Activated T-helper 2 cell treated with anti-CD3 and anti-CD28 coated beads, Interferon-gamma antibody, Interleukin-2, Interleukin-4, amounts not matched to agents 10 μg/mL and 5 μg/mL and 100 μg/mL, durations not matched to agents 14 hours and 24 hours and 36 hours (primary cell): Measurements from ENCODE around the gene KIF1B. TPM values are rescaled to one million over a fixed set of nuclear protein-coding genes. Genes with fewer than 3 reads are reported as not detected.
"Not testable (repeated sequence)": the region's sequence is repeated elsewhere in the genome, so short reads cannot be mapped to it uniquely, and the experiment has no call there.

Source experiments
- DNase-seq: peaks from one replicate; pipeline ENCODE4 v3.0.0; 2021; ENCODE audit warnings: low spot score
- H3K27ac Mint-ChIP-seq: one replicate; pipeline ENCODE4 v1.8.0; 2021; ENCODE audit warnings: mixed read lengths
- H3K27me3 Mint-ChIP-seq: one replicate; pipeline ENCODE4 v1.8.0; 2021; ENCODE audit warnings: low read depth, mixed read lengths
- H3K36me3 Mint-ChIP-seq: one replicate; pipeline ENCODE4 v1.8.0; 2021; ENCODE audit warnings: low read depth, mixed read lengths
- H3K4me1 Mint-ChIP-seq: one replicate; pipeline ENCODE4 v1.8.0; 2021; ENCODE audit warnings: low read depth, mixed read lengths
- H3K4me3 Mint-ChIP-seq: one replicate; pipeline ENCODE4 v1.8.0; 2021; ENCODE audit warnings: low read depth, mild to moderate bottlenecking, moderate library complexity, mixed read lengths
- H3K9me3 Mint-ChIP-seq: one replicate; pipeline ENCODE4 v1.8.0; 2021; ENCODE audit warnings: mixed read lengths
- intact Hi-C: fragments of 100-400 bp; cut with micrococcal nuclease; formaldehyde crosslinking; loops from one replicate; pipeline ENCODE4 v1.15.1; 2023
- total RNA-seq: library from RNA; stranded (reverse); gene quantifications from 2 replicates; pipeline ENCODE4 v1.2.3, GENCODE V29; 2022

The KIF1B gene
- total RNA-seq, 1 donor from 2014 or later, result 21.9 TPM

GRCh38 chr1:10399444-10399941, 189.1 kb downstream of the KIF1B start:
- Mint-ChIP-seq H3K4me1 (peaks cover 28% of the 10 kb centered on the region), H3K4me3 (peak overlapping the region; percentile 92), H3K27me3 (no peaks in the 10 kb centered on the region), H3K36me3 (peaks cover 42% of the 10 kb centered on the region), H3K27ac (peak overlapping the region; percentile 80), H3K9me3 (no peaks in the 10 kb centered on the region)
- DNase-seq, result no peak
- intact Hi-C loops, result loop anchor here (2.0 kb wide), 1 partner anchor 75 kb away; the partner anchor contains the start of gene PEX14

- Mint-ChIP-seq H3K4me1 (peaks cover 28% of the 10 kb centered on the region), H3K27me3 (no peaks in the 10 kb centered on the region), H3K36me3 (peaks cover 46% of the 10 kb centered on the region), H3K4me3 (peak overlapping the region; percentile 92), H3K27ac (peak overlapping the region; percentile 80), H3K9me3 (no peaks in the 10 kb centered on the region)
- intact Hi-C loops, result no loop called here
- DNase-seq, result no peak
Observed at GRCh38 chr1:10400013-10400412, 189.6 kb downstream of the KIF1B start.

- H3K27me3 Mint-ChIP-seq, result no peaks in the 10 kb centered on the region
- H3K27ac Mint-ChIP-seq, result no peak overlapping the region
Observed at GRCh38 chr1:10401281-10401680, 190.9 kb downstream of the KIF1B start.

GRCh38 chr1:10402729-10403274, 192.4 kb downstream of the KIF1B start:
- no peaks in the 10 kb centered on the region for H3K9me3 Mint-ChIP-seq
- DNase-seq, result no peak
- intact Hi-C loops, result no loop called here
- peaks cover 25% of the 10 kb centered on the region for H3K4me1 Mint-ChIP-seq
- no peak overlapping the region for H3K27ac Mint-ChIP-seq
- H3K36me3 Mint-ChIP-seq, result peaks cover 60% of the 10 kb centered on the region
- no peak overlapping the region for H3K4me3 Mint-ChIP-seq
- no peaks in the 10 kb centered on the region for H3K27me3 Mint-ChIP-seq

More at GRCh38 chr1:10401281-10401680, 190.9 kb downstream of the KIF1B start:
- peaks cover 28% of the 10 kb centered on the region for H3K4me1 Mint-ChIP-seq
- no peaks in the 10 kb centered on the region for H3K9me3 Mint-ChIP-seq
- peaks cover 46% of the 10 kb centered on the region for H3K36me3 Mint-ChIP-seq
- intact Hi-C loops, result no loop called here
- no peak overlapping the region for H3K4me3 Mint-ChIP-seq
- no peak for DNase-seq

- no peak overlapping the region for H3K27ac Mint-ChIP-seq
- H3K36me3 Mint-ChIP-seq, result peaks cover 72% of the 10 kb centered on the region
- H3K4me1 Mint-ChIP-seq, result peaks cover 4% of the 10 kb centered on the region
- no peak overlapping the region for H3K4me3 Mint-ChIP-seq
- intact Hi-C loops, result no loop called here
- no peaks in the 10 kb centered on the region for H3K9me3 Mint-ChIP-seq
- H3K27me3 Mint-ChIP-seq, result no peaks in the 10 kb centered on the region
- no peak for DNase-seq
Observed at GRCh38 chr1:10407201-10407600, 196.8 kb downstream of the KIF1B start.

- DNase-seq, result no peak
- no peak overlapping the region for H3K4me3 Mint-ChIP-seq
Observed at GRCh38 chr1:10415211-10415930, 205.0 kb downstream of the KIF1B start.

GRCh38 chr1:10415967-10416366, 205.6 kb downstream of the KIF1B start:
- DNase-seq, intact Hi-C loops, H3K27me3 Mint-ChIP-seq, H3K4me1 Mint-ChIP-seq, H3K4me3 Mint-ChIP-seq, H3K9me3 Mint-ChIP-seq, H3K27ac Mint-ChIP-seq: not testable (repeated sequence)
- peaks cover 87% of the 10 kb centered on the region for H3K36me3 Mint-ChIP-seq

More at GRCh38 chr1:10415211-10415930, 205.0 kb downstream of the KIF1B start:
- H3K9me3 Mint-ChIP-seq, result no peaks in the 10 kb centered on the region
- H3K36me3 Mint-ChIP-seq, result peaks cover 84% of the 10 kb centered on the region
- H3K27me3 Mint-ChIP-seq, result no peaks in the 10 kb centered on the region
- peaks cover 10% of the 10 kb centered on the region for H3K4me1 Mint-ChIP-seq
- intact Hi-C loops, result no loop called here
- peak overlapping the region; percentile 77 for H3K27ac Mint-ChIP-seq

GRCh38 chr1:10418741-10419140, 208.4 kb downstream of the KIF1B start:
- H3K27ac Mint-ChIP-seq, H3K4me3 Mint-ChIP-seq: not testable (repeated sequence)

GRCh38 chr1:10419351-10419750, 209.0 kb downstream of the KIF1B start:
- Mint-ChIP-seq H3K9me3 (no peaks in the 10 kb centered on the region), H3K4me1 (peaks cover 8% of the 10 kb centered on the region), H3K27me3 (no peaks in the 10 kb centered on the region), H3K27ac (no peak overlapping the region), H3K4me3 (no peak overlapping the region), H3K36me3 (peaks cover 59% of the 10 kb centered on the region)
- intact Hi-C loops, result no loop called here
- DNase-seq, result no peak

More at GRCh38 chr1:10418741-10419140, 208.4 kb downstream of the KIF1B start:
- peaks cover 65% of the 10 kb centered on the region for H3K36me3 Mint-ChIP-seq
- intact Hi-C loops, H3K27me3 Mint-ChIP-seq, H3K4me1 Mint-ChIP-seq, DNase-seq, H3K9me3 Mint-ChIP-seq: not testable (repeated sequence)

- Mint-ChIP-seq H3K4me3 (no peak overlapping the region), H3K9me3 (no peaks in the 10 kb centered on the region), H3K4me1 (no peaks in the 10 kb centered on the region), H3K36me3 (peaks cover 42% of the 10 kb centered on the region), H3K27ac (no peak overlapping the region), H3K27me3 (no peaks in the 10 kb centered on the region)
- no peak for DNase-seq
- intact Hi-C loops, result no loop called here
Observed at GRCh38 chr1:10421637-10422036, 211.3 kb downstream of the KIF1B start.

- H3K4me1 Mint-ChIP-seq, result peaks cover 8% of the 10 kb centered on the region
- no peaks in the 10 kb centered on the region for H3K9me3 Mint-ChIP-seq
- H3K27me3 Mint-ChIP-seq, result no peaks in the 10 kb centered on the region
- H3K36me3 Mint-ChIP-seq, result peaks cover 22% of the 10 kb centered on the region
- DNase-seq, result no peak
- no peak overlapping the region for H3K27ac Mint-ChIP-seq
- no peak overlapping the region for H3K4me3 Mint-ChIP-seq
- intact Hi-C loops, result no loop called here
Observed at GRCh38 chr1:10424034-10424433, 213.7 kb downstream of the KIF1B start.

GRCh38 chr1:10424651-10425050, 214.3 kb downstream of the KIF1B start:
- H3K4me1 Mint-ChIP-seq, result peaks cover 9% of the 10 kb centered on the region
- H3K36me3 Mint-ChIP-seq, result peaks cover 16% of the 10 kb centered on the region
- no peak overlapping the region for H3K4me3 Mint-ChIP-seq
- H3K9me3 Mint-ChIP-seq, result no peaks in the 10 kb centered on the region
- no peak overlapping the region for H3K27ac Mint-ChIP-seq
- intact Hi-C loops, result no loop called here
- DNase-seq, result no peak
- no peaks in the 10 kb centered on the region for H3K27me3 Mint-ChIP-seq

GRCh38 chr1:10425826-10426534, 215.6 kb downstream of the KIF1B start:
- H3K36me3 Mint-ChIP-seq, H3K27me3 Mint-ChIP-seq, DNase-seq, H3K4me3 Mint-ChIP-seq, H3K27ac Mint-ChIP-seq, H3K9me3 Mint-ChIP-seq, intact Hi-C loops: not testable (repeated sequence)
- H3K4me1 Mint-ChIP-seq, result peaks cover 17% of the 10 kb centered on the region
